Activated T-helper 1 cell treated with anti-CD3 and anti-CD28 coated beads, Interleukin-12 subunit alpha, Interleukin-12 subunit beta, Interleukin-2, Interleukin-4 antibody, amounts not matched to agents 30 ng/mL and 10 ng/mL and 1 ng/mL, durations not matched to agents 14 hours and 24 hours and 36 hours (primary cell): ENCODE measurements around the gene LRTM2. TPM values are rescaled to one million over a fixed set of nuclear protein-coding genes. Genes with fewer than 3 reads are reported as not detected.

Source experiments
- DNase-seq: peaks from one replicate; pipeline ENCODE4 v3.0.0; 2021; ENCODE audit warnings: low spot score
- H3K27ac Mint-ChIP-seq: one replicate; pipeline ENCODE4 v1.8.0; 2021; ENCODE audit warnings: mild to moderate bottlenecking, mixed read lengths
- H3K27me3 Mint-ChIP-seq: one replicate; pipeline ENCODE4 v1.8.0; 2022; ENCODE audit warnings: mild to moderate bottlenecking, moderate library complexity, mixed read lengths; ENCODE audit not compliant: insufficient read depth
- H3K36me3 Mint-ChIP-seq: one replicate; pipeline ENCODE4 v1.8.0; 2021; ENCODE audit warnings: low read depth, mixed read lengths
- H3K4me1 Mint-ChIP-seq: one replicate; pipeline ENCODE4 v1.8.0; 2021; ENCODE audit warnings: low read depth, mixed read lengths
- H3K4me3 Mint-ChIP-seq: one replicate; pipeline ENCODE4 v1.8.0; 2021; ENCODE audit warnings: mild to moderate bottlenecking, moderate library complexity, mixed read lengths
- H3K9me3 Mint-ChIP-seq: one replicate; pipeline ENCODE4 v1.8.0; 2021; ENCODE audit warnings: mixed read lengths
- intact Hi-C: fragments of 100-400 bp; cut with micrococcal nuclease; formaldehyde crosslinking; loops from one replicate; pipeline ENCODE4 v1.15.1; 2024
- total RNA-seq: library from RNA; stranded (reverse); gene quantifications from 2 replicates; pipeline ENCODE4 v1.2.3, GENCODE V29; 2022

The LRTM2 gene
- total RNA-seq, 1 donor from 2014 or later = not detected

DNA sequence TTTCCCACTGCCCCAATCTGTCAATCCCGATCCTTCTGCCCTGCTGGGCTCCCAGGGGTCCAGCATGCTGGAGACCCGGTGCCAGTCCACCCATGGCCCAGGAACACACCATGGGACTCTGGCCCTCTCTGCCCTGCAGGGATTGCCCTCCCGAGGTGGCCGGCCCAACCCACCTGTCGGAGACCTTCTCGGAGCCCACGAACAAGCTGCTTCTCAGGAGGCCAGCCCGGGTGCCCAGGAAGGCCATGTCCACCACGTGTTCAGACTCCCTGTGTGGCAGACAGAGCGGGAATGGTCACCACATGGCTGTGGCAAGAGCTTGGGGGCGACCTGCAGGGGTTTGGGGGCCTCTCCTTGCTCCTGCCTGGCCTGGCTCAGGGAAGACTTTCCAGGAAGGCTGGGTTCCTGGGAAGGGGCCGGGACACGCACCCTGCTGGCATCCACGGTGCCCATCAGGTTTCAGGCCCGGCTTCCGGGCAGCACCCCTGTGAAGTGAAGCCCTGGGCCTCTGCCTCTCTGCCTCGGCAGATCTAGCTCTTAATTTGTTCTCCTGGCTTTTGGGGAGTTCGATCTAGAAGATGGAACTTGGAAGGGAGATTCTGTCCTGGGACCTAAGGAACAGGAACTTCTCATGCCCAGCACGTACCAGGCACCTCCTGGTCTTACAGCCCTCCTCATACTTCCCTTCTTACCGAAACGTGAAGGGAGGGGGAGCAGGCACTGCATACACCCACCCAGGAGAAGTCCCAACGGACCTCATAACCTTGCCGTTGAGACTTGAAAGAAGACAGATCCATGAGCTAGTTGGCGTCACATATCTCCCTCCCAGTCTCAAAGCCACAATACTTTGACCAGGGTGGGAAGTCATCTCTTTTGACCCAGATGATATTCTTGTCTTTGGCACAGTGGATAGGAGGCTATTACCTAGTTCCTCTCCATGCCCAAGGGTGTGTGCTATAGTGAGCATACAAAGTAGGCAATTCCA is 26.3 kb downstream of the LRTM2 start:
- DNase-seq = no peak
- Mint-ChIP-seq H3K27ac (no peak overlapping the region), H3K9me3 (no peaks in the 10 kb centered on the region), H3K4me1 (no peaks in the 10 kb centered on the region), H3K36me3 (no peaks in the 10 kb centered on the region), H3K4me3 (no peak overlapping the region), H3K27me3 (peaks cover 6% of the 10 kb centered on the region)
- intact Hi-C loops = no loop called here

DNA sequence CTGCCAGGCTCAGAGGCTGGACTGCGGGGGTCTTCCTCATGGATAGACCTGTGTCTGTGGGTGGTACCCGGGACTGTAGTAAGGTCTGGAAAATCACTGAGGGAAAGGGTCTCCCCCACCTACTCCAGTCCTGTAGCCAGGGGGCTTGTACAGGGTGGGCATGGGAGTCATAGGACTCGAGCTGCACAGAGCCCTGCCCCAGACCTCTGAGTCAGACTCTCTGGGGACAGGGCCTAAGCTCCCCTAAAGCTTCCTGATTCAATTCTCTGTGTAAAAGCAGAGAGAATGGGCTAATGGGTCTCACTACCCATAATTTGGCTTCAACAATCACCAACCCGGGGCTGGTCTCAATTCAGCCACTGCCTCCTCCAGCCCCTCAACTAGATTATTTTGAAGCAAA is 27.0 kb downstream of the LRTM2 start:
- Mint-ChIP-seq H3K4me1 (no peaks in the 10 kb centered on the region), H3K9me3 (no peaks in the 10 kb centered on the region), H3K36me3 (no peaks in the 10 kb centered on the region), H3K27me3 (peaks cover 6% of the 10 kb centered on the region), H3K4me3 (no peak overlapping the region), H3K27ac (no peak overlapping the region)
- DNase-seq = no peak
- intact Hi-C loops = no loop called here

DNA sequence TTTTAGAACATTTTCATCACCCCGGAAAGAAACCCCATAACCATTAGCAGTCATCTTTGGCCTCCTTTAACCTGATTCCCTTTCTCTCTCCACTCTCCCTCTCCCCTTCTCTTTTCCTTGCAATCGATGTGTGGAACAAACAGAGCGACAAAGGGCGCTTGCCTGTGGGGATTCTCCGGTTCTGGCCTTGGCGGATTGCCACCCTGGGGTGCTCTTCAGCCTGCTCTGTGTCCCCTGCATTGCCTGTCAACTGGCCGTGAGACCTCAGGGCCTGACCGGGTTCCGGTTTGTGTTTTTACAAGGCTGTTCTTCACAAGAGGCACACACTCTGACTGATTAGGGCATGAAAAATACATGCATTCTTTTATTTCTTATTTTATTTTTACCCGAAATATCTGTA is 27.8 kb downstream of the LRTM2 start:
- no peaks in the 10 kb centered on the region for H3K9me3 Mint-ChIP-seq
- H3K36me3 Mint-ChIP-seq = no peaks in the 10 kb centered on the region
- intact Hi-C loops = no loop called here
- no peaks in the 10 kb centered on the region for H3K4me1 Mint-ChIP-seq
- no peak for DNase-seq
- no peak overlapping the region for H3K4me3 Mint-ChIP-seq
- peaks cover 6% of the 10 kb centered on the region for H3K27me3 Mint-ChIP-seq
- no peak overlapping the region for H3K27ac Mint-ChIP-seq

DNA sequence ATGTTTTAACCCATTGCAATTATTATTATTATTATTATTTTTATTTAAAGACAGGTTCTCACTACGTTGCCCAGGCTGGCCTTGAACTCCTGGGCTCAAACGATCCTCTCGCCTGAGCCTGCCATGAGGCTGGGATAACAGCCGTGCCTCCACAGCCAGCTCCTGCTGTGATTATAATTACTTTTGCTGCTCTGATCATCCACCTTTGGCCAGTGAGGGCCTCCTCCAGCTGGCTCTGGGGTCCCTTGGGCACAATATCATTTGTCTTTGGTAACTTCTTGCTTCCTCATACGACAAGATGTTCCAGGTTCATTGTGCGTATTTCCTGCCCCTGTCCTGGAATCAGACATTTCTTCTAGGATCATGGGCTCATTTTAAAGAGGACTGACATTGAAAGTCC is 28.4 kb downstream of the LRTM2 start:
- Mint-ChIP-seq H3K9me3 (no peaks in the 10 kb centered on the region), H3K27ac (no peak overlapping the region), H3K4me3 (no peak overlapping the region), H3K27me3 (peaks cover 8% of the 10 kb centered on the region), H3K4me1 (no peaks in the 10 kb centered on the region), H3K36me3 (no peaks in the 10 kb centered on the region)
- intact Hi-C loops = no loop called here
- no peak for DNase-seq

DNA sequence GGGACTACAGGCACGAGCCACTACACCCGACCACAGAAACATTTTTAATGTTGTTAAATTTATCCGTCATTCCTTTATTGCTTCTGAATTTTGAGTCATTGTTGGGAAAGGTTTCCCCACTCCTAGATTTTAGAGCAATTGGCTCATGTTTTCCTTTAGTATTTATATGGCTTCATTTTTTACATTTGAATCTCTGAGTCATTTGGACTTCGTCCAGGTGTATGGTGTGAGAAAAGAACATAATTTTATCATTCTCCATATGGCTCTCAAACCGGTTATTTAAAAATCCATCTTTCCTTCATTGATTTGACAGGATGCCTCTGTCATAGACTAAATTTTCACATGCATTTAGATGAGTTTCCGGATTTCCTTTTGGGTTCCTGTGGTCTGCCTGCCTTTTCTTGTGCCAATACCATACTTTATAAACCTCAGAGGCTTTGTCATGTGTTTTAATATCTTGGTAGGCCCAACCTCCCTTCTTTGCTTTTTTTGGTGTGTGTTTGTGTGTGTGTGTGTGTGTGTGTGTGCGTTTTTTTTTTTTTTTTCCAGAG is 30.9 kb downstream of the LRTM2 start:
- no peak overlapping the region for H3K4me3 Mint-ChIP-seq
- intact Hi-C loops = no loop called here
- DNase-seq = no peak
- peaks cover 8% of the 10 kb centered on the region for H3K27me3 Mint-ChIP-seq
- H3K9me3 Mint-ChIP-seq = no peaks in the 10 kb centered on the region
- no peaks in the 10 kb centered on the region for H3K4me1 Mint-ChIP-seq
- H3K36me3 Mint-ChIP-seq = no peaks in the 10 kb centered on the region
- H3K27ac Mint-ChIP-seq = no peak overlapping the region

DNA sequence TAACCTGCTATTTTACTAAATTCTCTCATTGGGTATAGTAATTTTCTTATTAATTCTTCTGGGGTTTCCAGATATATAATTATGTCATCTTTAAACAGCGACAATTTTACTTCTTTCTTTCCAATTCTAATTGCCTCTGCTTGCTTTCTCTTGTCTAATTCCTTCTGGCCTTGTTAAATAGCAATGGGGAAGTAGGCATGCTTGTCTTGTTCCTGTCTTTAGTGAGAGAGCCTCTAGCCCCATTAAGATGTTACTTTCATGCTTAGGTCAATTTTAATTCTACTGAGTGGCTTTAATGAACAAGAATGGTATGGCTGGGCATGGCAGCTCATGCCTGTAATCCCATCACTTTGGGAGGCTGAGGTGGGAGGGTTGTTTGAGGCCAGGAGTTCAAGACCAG is 31.7 kb downstream of the LRTM2 start:
- Mint-ChIP-seq H3K4me1 (no peaks in the 10 kb centered on the region), H3K9me3 (no peaks in the 10 kb centered on the region), H3K4me3 (no peak overlapping the region), H3K36me3 (no peaks in the 10 kb centered on the region), H3K27me3 (peaks cover 8% of the 10 kb centered on the region), H3K27ac (no peak overlapping the region)
- intact Hi-C loops = no loop called here
- no peak for DNase-seq

DNA sequence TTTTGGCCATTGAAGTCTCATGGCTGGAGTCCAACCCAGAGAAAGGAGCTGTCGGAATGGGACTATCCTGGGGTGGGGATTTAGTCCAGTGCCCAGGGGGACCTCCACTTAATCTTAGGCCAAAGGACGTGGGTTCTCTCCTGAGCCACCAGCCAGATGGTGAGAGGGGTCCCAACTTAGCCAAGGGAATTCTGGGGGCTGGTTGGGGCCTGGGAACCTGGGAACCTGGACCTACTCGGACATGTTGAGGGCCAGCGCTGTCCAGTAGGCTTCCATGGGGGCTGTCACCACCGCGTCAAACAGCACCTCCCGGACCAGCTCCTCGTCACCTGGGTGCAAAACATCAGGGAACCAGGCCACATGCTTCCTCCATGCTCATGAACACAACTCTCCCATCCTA is 33.4 kb downstream of the LRTM2 start:
- Mint-ChIP-seq H3K9me3 (no peaks in the 10 kb centered on the region), H3K27ac (no peak overlapping the region), H3K27me3 (peaks cover 10% of the 10 kb centered on the region), H3K4me1 (no peaks in the 10 kb centered on the region), H3K4me3 (no peak overlapping the region), H3K36me3 (no peaks in the 10 kb centered on the region)
- no peak for DNase-seq
- intact Hi-C loops = no loop called here

DNA sequence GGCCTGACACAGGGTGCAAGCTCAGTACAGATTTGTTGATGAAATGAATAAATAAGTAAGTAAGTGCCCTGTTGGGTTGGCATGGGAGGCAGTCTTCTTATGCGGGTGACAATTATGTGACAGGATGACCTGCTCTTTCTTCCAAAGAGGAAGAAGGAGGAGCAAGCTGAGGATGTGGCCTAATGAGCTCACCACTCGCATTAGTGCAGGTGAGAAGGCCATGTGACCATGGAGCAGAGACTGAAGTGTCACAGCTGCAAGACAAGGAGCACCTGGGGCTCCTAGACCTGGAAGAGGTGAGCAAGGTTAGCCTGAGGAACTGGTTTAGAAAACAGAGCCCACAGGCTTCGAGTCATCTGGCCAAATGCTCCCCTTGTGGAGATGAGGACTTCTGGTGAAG is 34.9 kb downstream of the LRTM2 start:
- Mint-ChIP-seq H3K9me3 (no peaks in the 10 kb centered on the region), H3K4me1 (no peaks in the 10 kb centered on the region), H3K27me3 (peaks cover 12% of the 10 kb centered on the region), H3K36me3 (no peaks in the 10 kb centered on the region), H3K4me3 (no peak overlapping the region), H3K27ac (no peak overlapping the region)
- DNase-seq = no peak
- intact Hi-C loops = no loop called here

DNA sequence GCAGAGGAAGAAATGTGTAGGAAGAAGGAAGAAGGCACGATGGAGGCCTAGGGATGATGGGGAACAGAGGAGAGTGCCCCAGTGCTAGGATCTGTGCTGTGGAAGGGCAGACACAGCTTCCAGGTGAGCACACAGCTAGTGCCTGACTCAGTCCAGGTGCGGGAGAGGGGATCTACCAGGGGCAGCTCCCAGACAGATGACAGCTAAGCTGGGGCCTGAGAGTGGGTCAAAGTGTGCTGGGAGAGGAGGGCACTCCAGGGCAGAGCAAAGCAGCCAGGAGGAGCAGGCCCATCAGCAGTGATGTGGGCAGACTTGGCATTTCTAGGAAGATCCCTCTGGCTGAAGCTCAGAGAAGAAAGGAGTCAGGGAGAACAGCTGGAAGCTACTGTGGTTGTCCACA is 36.7 kb downstream of the LRTM2 start:
- H3K9me3 Mint-ChIP-seq = no peaks in the 10 kb centered on the region
- peaks cover 6% of the 10 kb centered on the region for H3K27me3 Mint-ChIP-seq
- no peak overlapping the region for H3K27ac Mint-ChIP-seq
- no peak overlapping the region for H3K4me3 Mint-ChIP-seq
- DNase-seq = no peak
- no peaks in the 10 kb centered on the region for H3K36me3 Mint-ChIP-seq
- H3K4me1 Mint-ChIP-seq = no peaks in the 10 kb centered on the region
- intact Hi-C loops = no loop called here

DNA sequence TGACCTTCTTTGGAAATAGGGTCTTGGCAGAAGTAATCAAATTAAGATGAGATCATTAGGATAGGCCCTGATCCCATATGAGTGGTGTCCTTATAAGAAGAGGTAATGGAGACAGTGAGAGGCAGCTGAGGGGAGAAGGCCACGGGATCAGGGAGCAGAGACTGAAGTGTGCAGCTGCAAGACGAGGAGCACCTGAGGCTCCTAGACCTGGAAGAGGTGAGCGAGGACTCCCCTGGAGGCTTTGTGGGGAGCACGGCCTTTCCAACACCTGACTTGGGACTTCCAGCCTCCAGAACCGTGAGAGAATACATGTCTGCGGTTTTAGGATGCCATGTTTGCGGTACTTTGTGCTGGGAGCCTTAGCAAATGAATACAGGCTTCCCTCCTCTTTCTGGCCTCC is 37.5 kb downstream of the LRTM2 start:
- no peak for DNase-seq
- Mint-ChIP-seq H3K9me3 (no peaks in the 10 kb centered on the region), H3K4me1 (no peaks in the 10 kb centered on the region), H3K27ac (no peak overlapping the region), H3K27me3 (peaks cover 6% of the 10 kb centered on the region), H3K36me3 (no peaks in the 10 kb centered on the region), H3K4me3 (no peak overlapping the region)
- intact Hi-C loops = no loop called here

DNA sequence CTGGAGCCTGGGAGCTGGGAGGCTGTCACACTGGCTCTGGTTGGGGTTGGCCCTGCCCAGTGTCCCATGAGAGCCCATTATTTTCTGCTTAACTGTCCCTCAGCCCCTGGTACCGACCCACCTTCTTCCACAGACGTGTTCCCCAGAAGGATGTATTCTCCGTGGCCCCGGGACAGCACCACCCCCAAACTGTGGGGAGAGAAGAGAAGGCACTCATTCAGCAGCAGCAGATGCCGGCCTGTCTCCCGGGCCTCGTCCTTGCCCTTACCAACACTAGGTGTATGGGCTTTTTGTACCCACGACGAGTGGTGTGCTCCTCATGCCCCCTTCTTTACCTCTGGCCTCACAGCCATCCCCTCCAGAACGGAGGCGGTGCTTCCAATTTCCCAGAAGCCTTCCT is 38.1 kb downstream of the LRTM2 start:
- Mint-ChIP-seq H3K4me1 (no peaks in the 10 kb centered on the region), H3K27me3 (peaks cover 10% of the 10 kb centered on the region), H3K27ac (no peak overlapping the region), H3K9me3 (no peaks in the 10 kb centered on the region), H3K36me3 (no peaks in the 10 kb centered on the region), H3K4me3 (no peak overlapping the region)
- intact Hi-C loops = no loop called here
- DNase-seq = no peak

DNA sequence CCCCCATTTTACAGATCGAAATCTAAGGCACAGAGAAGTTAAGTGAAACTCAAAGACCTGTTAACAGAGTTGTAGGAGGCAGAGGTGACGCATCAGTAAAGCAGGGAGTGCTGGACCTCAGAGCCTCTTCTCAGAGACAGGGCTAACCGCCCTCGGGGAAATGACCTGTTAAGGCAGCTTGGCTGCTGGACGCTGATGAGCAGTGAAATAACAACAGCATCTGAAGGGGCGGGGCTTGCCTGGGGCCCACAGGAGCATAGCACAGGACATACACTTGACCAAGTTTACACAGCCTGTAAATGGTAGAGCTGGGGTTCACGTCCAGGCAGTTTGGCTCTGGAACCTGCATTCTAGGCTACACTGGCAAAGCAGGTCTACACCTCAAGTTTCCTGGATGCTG is 39.3 kb downstream of the LRTM2 start:
- no peaks in the 10 kb centered on the region for H3K36me3 Mint-ChIP-seq
- no peaks in the 10 kb centered on the region for H3K4me1 Mint-ChIP-seq
- no peak overlapping the region for H3K27ac Mint-ChIP-seq
- no peak overlapping the region for H3K4me3 Mint-ChIP-seq
- no peak for DNase-seq
- peaks cover 10% of the 10 kb centered on the region for H3K27me3 Mint-ChIP-seq
- intact Hi-C loops = no loop called here
- H3K9me3 Mint-ChIP-seq = no peaks in the 10 kb centered on the region

DNA sequence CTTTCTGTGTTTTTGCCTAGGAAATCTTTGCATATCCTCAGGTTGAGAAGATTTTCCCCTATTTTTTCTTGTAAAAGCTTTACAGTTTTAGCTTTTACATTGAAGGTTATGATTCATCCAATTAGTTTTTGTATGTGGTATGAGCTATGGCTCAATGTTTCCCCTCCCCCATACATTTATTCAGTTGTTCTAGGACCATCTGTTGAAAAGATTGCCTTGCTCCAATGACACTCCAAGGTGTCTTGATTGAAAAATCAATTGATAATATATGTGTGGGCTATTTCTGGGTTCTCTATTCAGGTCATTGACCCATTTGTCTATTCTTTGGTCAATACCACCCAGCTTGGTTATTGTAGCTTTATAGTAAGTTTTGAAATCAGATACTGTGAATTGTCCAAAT is 42.6 kb downstream of the LRTM2 start:
- Mint-ChIP-seq H3K4me3 (no peak overlapping the region), H3K9me3 (no peaks in the 10 kb centered on the region), H3K27ac (no peak overlapping the region), H3K27me3 (peaks cover 25% of the 10 kb centered on the region), H3K36me3 (no peaks in the 10 kb centered on the region), H3K4me1 (no peaks in the 10 kb centered on the region)
- no peak for DNase-seq
- intact Hi-C loops = no loop called here
